Ammon's horn (tissue), 1 donor: ENCODE data around the gene EVI2B.
A peak's percentile ranks its signal among the peaks of the same experiment; 100 is the strongest.
"Not testable (repeated sequence)": the region's sequence is repeated elsewhere in the genome, so short reads cannot be mapped to it uniquely, and the experiment has no call there.

Source experiments
- DNase-seq: peaks from one replicate; pipeline ENCODE4 v3.0.0-alpha.2; 2016; ENCODE audit warnings: low spot score

Gene EVI2B

GRCh38 chr17:31313982-31314781 lies at the start of gene EVI2B:
Gene EVI2B (minus strand): TSS chr17:31314054. CDS start chr17:31305609, 8,445 bp downstream.
- DNase-seq = no peak

- DNase-seq = no peak
These were observed 44.1 kb upstream of the EVI2B start for GRCh38 chr17:31357839-31358394.

GRCh38 chr17:31357091-31357490 lies 43.2 kb upstream of the EVI2B start:
- DNase-seq = no peak

- no peak for DNase-seq
These were observed 42.1 kb upstream of the EVI2B start for GRCh38 chr17:31355935-31356334.

GRCh38 chr17:31349454-31349853 lies 35.6 kb upstream of the EVI2B start:
- DNase-seq = no peak

- not testable (repeated sequence) for DNase-seq
These were observed 31.4 kb upstream of the EVI2B start for GRCh38 chr17:31345191-31345747.

- peak; percentile 50 for DNase-seq
These were observed 26.2 kb upstream of the EVI2B start for GRCh38 chr17:31339906-31340661.

- DNase-seq = no peak
These were observed 15.4 kb upstream of the EVI2B start for GRCh38 chr17:31329221-31329620.

- DNase-seq = no peak
These were observed 14.3 kb upstream of the EVI2B start for GRCh38 chr17:31328160-31328535.

- DNase-seq = no peak
These were observed 13.8 kb upstream of the EVI2B start for GRCh38 chr17:31327534-31328159.

GRCh38 chr17:31323551-31323950 lies 9.7 kb upstream of the EVI2B start:
- no peak for DNase-seq

GRCh38 chr17:31321966-31322365 lies 8.1 kb upstream of the EVI2B start:
- DNase-seq = no peak

- DNase-seq = peak; percentile 85
These were observed 7.6 kb upstream of the EVI2B start, which contains the start of gene EVI2A for GRCh38 chr17:31321481-31321880. Gene EVI2A (minus strand): TSS chr17:31321622. CDS start chr17:31319013, 2,609 bp downstream.

- DNase-seq = peak; percentile 72
These were observed 6.9 kb upstream of the EVI2B start for GRCh38 chr17:31320791-31321190.

- no peak for DNase-seq
These were observed 6.4 kb upstream of the EVI2B start for GRCh38 chr17:31320241-31320640.

- peak; percentile 40 for DNase-seq
These were observed 5.2 kb upstream of the EVI2B start for GRCh38 chr17:31318851-31319661.

GRCh38 chr17:31318298-31318801 lies 4.5 kb upstream of the EVI2B start:
- DNase-seq = peak; percentile 91

GRCh38 chr17:31314782-31315100 lies 887 bp upstream of the EVI2B start:
- DNase-seq = no peak

- DNase-seq = not testable (repeated sequence)
These were observed 1.6 kb downstream of the EVI2B start for GRCh38 chr17:31312223-31312622.

GRCh38 chr17:31311526-31311925 lies 2.3 kb downstream of the EVI2B start:
- DNase-seq = no peak

GRCh38 chr17:31310886-31311285 lies 3.0 kb downstream of the EVI2B start:
- DNase-seq = no peak
